Stimulated activated CD4-positive, alpha-beta T cell treated with anti-CD3 and anti-CD28 coated beads, Interleukin-12 subunit alpha, Interleukin-12 subunit beta, amount 100 ng/mL, for 48 hours (primary cell): ENCODE results near the gene BCOR.

Source experiments
- DNase-seq, 3 donors: peaks; one replicate each; pipeline ENCODE4 v3.0.0-alpha.2; 2020; ENCODE audit warnings: low read depth in 2 of 3, low spot score in 1 of 3

Gene BCOR

DNA sequence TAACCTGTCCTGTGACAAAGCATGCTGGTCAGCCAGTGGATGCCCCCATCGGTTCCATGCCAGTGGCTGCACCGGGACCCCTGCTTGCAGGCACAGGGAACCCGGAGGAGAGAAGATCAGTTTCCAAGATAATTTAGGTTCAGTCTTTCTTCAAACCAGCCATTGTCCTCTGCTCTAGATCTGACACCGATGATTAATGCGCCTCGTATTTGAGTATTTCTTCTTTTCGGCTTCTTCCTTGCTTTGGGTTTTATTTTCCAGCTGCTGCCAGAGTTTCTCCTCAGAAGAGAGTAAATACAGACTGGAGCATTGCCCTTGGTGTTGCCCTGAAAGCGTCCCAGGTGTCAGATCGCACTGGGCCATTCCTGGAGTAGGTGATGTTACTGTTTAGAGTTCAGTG, 19.2 kb upstream of the BCOR start:
- no peak for DNase-seq

GRCh38 chrX:40112996-40113395, 15.2 kb upstream of the BCOR start:
- DNase-seq: no peak

GRCh38 chrX:40111868-40112267, 14.1 kb upstream of the BCOR start:
- DNase-seq: no peak

GRCh38 chrX:40109288-40110008, 11.7 kb upstream of the BCOR start:
- DNase-seq: no peak

GRCh38 chrX:40108959-40109287, 11.2 kb upstream of the BCOR start:
- DNase-seq: no peak

DNA sequence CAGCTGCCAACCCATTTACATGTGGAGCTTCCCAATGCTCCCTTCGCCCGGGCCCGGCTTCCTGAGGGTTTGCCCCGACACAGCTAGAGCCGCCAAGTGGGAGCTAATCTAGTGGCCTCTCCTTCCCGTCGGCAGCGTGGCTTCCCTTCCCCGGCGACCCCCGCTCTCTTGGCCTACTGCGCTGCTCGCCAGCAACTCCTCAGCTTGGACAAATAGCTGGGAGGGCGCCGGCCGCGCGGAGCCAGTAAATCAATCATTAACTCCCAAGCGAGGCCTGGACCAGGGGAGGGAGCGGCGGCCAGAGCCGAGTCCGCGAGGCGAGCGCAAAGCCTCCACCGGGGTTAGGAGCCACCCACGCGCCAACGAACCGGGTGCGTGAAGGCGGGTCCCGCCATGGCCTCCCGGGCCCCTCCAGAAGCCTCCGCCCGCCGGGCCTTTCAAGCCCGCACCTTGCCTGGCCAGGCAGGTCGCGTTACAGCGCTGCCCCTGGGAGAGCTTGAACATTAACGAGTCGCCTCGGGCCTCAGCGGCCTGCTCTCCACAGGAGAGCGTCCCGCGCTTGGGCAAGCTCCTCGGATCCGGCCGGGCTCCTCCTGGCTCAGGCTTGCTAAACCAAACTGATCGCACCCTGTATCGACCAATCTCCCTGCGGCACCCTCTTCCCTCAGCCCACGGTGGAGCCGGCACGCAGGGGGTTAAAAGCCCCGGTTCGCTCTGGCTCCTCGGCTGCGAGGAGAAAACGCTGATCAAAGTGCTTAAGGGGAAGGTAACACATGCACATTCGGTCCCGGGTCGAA, 10.6 kb upstream of the BCOR start:
- DNase-seq: no peak

DNA sequence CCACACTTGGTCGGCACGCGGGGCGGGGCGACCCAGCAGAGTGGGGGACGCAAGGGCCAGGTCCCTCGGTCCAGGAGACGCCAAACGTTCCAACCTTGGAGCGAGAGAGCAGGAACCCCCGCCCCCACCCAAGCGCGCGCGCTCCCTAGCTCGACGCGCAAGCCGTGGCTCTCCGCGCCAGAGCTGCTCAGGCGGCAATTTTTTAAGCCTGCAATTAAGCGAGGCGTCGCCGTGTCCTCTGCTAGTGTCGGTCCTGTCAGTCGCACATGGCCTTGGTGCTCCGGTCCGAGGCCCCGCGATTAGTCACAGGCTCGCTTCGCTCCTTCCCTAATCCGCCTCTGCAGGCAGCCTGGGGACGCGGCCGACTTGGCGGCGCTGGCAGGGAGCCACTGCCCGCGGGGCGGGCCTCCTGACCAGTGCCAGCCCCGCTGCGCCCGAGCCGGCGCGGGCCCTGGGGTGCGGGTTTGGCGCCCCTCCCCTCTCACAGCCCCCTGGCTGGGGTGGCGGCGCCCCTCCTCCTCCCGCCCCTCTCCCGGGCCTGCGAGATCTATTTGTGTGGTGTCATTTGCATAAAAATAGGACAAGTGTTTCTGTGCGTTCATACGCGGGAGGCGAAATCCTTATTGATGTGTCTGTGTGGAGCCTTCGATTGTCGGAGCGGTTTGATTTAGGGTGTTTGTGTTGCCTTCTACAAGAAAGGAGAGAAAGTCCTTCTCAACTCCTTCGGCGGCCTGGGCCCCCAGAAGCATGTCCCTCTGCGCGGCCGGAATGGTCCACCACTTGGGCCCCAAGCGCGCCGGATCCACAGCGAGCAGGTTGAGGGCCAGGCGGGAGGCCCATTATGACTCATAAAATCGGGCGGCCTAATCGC, 9.8 kb upstream of the BCOR start:
- peak in 1 of 3 donors; percentile 20 for DNase-seq

- no peak for DNase-seq
Observed at GRCh38 chrX:40106676-40107290, 9.0 kb upstream of the BCOR start.

GRCh38 chrX:40105835-40106675, 8.3 kb upstream of the BCOR start:
- peak in 1 of 3 donors; percentile 65 for DNase-seq

DNA sequence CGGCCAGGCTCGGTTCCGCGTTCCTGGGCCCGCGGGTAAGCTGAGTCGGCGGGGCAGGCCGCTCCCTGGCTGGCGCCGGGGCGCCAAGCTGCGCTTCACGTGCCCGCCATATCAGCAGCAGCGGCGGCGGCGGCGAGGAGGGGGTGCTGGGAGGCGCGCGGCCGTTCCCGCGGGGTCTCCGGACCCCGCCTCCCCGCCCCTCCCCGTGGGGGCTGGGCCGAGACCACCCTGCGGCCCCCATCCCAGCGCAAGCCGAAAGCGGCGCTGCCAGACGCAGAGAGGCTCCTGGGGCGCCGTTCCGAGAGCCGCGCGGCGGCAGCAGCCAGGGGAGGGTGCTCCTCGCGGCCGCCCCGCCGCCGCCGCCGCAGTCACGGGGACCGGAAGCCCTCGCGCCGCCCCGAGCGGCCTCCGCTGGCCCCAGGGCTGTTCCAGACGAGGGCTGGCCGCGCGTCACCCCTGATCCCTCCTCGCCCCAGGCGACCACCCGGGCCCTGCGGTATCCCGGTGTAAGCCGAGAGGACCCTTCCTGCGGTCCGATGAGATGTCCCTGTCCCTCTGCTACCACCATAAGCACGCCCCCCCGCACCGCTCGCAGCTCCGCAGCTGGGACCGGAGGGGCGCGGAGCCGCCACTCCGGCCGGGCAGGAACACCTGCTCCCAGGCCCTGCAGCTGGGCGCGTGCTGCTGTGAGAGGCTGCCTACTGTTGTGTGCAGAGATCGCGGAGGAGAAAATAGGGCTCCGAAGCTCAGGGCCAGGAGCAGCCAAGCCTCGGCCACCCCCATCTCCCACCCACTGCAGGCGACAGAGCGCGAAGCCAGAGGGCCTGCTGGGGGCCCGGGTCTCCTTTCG, 7.5 kb upstream of the BCOR start:
- DNase-seq: peak in 1 of 3 donors; percentile 13

DNA sequence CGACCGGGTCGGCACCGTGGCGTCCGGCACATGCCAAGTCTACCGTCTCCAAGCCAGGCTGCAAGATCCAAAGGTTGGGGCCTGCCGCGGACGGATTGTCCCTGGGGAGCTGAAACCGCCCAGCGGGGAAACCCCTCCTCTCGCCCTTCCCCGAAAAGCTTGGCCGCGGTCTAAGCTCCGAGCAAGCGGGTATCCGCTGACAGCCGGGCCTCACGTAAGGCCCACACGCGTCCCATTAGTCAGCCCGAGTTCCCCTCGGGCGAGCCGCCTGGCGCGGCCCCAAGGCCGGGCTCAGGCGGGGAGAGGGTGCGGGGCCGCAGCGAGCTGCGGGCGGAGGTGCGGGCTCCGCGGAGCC, 6.8 kb upstream of the BCOR start:
- DNase-seq: peak in 1 of 3 donors; percentile 35

DNA sequence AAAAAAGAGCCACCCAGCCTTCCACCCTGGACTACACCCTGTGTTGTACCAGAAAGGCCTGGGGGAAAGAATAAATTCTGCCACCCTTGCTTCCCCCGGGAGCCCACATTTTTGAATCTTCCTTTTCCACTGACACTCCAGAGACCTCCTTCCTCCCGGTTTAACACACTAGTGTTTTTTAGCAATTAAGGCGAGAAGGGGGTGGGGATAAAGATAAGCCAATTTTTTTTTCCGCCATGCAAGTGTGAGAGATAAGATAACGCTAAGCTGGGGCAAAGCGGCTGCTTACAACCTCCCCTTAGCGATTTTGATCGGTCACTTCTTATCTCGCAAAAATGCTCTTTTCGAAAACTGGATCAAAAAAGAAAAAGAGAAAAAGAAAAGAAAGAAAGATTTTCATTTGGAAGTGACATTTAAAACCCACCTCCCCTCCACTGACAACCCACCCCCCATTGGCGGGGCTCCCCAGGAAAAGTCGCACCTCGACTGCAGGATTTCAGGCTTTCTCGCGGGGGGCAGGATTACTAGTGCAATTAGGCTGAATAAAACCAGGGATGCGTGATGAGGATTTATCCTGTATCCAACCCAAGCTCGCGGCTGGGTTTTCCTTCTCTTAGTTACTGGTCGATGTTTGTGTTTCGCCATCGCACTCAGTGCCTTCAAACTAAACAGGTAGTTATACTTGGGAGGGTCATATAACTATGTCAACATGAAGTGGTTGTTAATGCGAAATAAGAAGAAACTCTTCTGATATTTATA, 6.0 kb upstream of the BCOR start:
- no peak for DNase-seq

DNA sequence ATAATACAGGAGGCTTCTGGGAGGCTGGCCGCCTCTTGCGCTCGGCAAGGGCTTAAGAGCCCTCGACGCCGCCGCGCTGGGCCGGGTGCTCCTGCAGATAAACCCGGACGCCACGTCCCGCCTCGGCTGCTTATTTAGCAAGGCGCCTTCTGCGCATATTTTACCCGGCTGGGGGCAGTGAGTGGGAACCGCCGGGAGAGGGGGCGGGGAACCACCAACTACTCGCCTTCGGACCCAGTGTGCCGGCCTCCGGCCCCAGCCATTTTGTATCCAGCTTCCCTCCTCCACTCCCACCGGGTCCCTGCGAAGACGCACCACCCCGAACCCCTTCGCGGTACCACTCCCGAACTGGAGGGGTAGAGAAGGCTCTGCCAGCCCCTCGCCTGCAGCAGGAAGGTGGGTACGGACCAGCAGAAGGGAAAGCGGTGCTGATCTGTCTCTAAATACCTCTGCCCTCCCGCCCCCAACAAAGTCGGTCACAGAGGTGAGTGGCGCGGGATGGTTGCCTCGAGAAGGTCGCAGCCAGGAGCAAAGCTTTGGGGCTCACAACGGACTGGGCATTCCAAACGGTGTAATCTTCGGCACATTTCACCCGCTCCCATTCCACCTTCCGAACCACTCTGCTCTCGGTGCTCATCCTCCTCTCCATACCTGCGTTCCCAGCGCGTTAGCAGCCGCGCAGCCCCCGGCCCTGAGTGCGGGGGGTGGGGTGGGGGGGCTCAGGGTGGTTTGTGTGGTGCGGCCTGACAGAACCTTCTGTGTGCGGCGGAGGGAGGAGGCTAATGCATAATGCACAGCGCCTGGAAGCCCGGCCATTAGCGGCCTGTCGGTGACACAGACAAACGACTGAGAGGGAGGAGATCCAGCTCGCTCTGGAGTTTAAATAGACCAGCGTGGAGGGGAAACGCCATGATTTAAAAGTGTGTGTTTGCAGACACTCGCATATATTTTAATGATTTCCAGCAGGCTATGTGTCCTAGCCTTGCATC, 4.9 kb upstream of the BCOR start:
- DNase-seq: no peak

- no peak for DNase-seq
Observed at GRCh38 chrX:40101430-40101802, 3.7 kb upstream of the BCOR start.

DNA sequence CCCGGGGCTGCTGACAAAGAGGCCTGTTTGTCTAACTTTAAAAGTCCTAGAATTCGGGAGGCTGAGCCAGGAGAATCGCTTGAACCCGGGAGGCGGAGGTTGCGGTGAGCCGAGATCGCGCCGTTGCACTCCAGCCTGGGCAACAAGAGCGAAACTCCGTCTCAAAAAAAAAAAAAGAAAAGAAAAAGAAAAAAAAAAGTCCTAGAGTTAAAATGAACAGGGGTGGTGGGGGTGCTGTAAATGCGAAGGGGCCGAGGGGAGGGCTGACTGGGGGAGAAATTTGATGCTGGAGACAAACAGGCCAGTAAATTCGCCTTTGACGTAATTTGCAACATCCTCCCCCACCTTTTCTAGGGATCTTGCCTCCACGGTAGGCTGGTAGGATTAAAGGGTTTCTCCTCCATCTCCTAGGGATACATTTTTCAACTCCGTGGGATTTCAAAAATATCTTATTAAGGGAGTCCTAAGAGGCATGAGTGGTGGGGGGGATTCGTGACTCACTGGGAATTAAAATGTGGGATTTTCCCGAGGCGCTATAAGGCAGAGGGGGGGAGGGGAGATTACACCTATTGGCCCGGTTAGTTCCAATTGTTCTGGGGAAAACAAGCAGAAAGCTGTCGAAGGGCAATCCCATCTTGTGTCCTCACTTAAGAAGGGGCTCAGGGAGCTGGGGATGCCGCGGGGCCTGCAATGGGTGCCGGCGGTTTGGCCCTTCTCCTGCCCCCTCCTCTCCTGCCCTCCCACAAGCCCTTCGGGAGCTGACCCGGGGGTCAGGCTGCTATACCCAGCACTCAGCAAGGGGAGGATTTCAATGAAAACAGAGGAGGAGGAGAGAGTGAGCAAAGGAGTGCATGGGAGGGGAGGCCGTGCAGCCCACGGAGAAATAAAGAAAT, 3.0 kb upstream of the BCOR start:
- no peak for DNase-seq

- no peak for DNase-seq
Observed at GRCh38 chrX:40100141-40100536, 2.4 kb upstream of the BCOR start.
